T-helper 1 cell (primary cell): ENCODE measurements around the gene UHMK1.
"Not testable (repeated sequence)": the region's sequence is repeated elsewhere in the genome, so short reads cannot be mapped to it uniquely, and the experiment has no call there.

ENCODE experiments used
- DNase-seq, 5 donors: peaks; one replicate each; pipeline ENCODE4 v3.0.0-alpha.2; 2012 to 2020

The UHMK1 gene

DNA sequence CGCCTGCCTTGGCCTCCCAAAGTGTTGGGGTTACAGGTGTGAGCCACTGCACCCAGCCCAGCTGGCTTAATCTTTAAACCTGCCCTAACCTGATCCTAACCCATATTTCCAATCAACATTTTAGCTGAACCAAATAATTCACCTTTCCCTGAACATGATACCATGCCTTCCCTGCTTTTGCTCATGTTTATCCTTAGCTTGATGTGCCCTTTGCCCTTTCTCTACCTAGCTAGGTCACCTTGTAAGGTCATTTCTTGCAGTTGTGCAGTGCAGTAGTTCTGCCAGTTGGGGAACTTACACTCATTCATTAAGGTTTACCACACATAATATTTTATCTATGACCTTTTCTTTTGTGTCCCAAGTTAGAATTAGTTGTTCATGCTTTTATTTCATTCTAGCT is 69.3 kb downstream of the UHMK1 start:
- no peak for DNase-seq

DNA sequence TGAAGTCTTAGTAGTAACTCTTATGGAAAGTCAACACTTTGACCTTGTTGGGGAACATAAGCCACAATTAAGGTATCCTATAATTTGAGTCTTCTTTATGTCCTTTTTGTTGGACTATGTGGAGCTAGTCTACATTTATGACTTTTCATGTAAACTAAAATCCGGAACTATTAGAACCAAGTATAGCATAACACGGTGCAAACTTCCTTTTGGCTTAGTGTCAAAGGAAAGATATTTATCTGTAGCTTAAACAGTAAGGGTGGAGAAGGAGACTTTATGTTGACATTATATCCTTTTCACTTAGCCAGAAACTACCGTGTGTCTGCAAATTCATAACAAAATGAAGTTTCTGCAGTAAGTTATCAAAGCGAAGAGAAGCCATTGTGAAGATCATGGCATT is 71.2 kb downstream of the UHMK1 start:
- DNase-seq, result no peak

DNA sequence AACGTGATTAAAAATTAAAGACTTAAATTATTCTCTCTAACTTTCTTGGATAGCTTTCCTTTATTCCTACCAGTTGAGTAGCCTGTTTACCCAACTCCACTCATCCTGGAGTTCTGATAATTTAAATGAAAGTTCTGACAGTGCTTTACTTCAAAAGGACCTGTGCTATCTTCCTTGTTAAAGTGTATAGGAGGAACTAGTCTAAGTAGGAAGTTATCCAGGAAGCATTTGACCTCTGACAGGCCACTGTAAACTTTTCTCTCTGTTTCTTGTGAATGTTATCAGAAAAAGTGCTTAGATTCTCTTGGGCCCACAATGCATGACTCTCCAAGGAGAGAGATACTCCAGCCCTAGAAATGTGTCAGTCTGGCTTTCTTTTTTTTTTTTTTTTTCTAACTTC is 73.1 kb downstream of the UHMK1 start:
- DNase-seq, result no peak

DNA sequence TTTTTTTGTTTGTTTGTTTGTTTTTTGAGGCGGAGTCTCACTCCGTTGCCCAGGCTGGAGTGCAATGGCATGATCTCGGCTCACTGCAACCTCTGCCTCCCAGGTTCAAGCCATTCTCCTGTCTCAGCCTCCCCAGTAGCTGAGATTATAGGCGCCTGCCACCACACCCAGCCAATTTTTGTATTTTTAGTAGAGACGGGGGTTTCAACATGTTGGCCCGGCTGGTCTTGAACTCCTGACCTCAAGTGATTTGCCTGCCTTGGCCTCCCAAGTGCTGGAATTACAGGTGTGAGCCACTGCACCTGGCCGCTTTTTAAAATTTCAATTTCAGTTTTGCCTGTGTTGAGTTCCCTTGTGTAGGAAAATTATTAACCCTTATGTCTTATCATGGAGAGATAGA is 73.5 kb downstream of the UHMK1 start:
- not testable (repeated sequence) for DNase-seq

DNA sequence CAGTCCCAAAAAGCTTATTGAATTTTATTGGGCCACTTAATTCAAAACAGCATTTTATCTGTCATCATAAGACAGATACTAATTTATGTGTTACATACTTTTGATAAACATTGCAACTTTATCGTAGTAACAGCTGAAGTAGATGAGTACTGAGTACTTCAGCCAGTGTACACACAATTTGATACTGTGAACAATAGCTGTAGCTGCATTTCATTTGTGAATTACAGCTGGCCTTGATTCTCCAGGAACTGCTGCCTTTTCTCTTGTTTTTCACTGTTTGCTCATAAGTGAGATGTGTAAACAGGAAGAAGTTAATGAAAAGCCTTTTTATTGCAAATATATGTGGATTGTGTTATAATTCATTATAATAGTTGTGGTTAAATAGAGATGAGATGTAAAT is 74.1 kb downstream of the UHMK1 start:
- no peak for DNase-seq

DNA sequence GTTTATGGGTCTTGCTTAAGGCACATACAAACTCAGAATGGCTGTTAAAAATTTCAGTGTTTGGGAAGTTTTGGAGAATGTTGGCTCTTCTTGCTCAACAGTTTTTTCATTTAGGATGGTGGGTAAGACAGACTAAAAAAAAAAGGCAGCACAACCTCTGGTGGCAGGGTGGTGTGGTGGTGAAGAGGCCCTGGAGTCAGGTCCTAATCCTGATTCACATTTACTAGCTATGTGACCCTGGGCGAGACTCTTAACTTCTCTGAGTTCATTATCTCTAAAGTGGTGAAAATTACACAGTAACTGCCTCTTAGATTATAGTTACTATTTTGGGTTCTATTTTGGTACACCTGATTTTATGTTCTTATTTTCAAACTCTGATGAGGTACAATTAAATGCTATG is 75.5 kb downstream of the UHMK1 start:
- DNase-seq, result no peak

DNA sequence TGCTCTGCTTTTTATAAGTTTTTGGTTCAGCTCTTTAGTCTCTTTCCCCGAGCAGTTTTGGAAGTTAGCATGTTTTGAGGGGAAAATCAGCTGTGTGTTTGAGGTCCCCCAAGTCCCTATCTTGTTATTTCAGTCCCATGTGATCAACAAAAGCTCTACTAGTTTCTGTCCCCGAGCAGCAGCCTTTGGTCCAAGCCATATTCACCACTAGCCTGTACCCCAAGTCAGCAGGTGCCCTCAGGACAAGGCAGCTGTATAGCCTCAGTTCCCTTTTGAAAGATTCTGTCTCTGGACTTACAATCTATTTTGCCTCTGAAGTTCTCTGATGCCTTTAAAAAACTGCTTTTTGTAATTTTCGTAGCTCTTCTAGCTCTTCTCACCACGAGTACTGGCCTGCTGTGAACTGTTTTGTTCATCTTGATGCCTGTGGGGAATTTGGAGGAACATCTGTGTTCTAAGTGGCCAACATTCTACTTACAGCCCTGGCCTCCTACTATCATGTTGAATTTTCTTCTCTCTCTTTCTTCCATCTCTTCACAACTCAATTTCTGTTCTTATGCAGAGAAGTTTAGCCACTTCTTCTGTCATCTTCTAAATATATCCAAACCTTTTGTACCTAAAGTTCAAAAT is 80.6 kb downstream of the UHMK1 start:
- DNase-seq, result no peak

DNA sequence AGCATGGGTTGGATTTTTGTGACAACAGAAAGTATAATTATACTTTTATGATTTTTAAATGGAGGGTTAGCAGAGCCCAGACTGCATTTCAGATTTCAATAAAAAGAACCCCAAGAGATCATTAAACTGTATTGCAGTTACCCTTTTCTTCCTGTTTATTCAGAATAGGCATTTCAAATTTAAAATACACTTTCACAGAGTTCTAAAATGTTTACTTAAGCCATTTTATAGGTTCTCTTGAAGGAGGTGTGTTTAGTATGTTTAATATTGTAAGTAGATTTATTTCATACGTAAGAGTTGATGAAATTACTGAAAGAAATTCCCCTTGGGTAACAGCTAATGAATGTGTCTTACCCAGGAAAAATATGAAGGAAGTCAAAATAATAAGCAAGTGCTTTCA is 81.3 kb downstream of the UHMK1 start:
- no peak for DNase-seq
